H1 (cell line): ENCODE measurements around the gene DNAJB6. TPM values are rescaled to one million over a fixed set of nuclear protein-coding genes. Genes with fewer than 3 reads are reported as not detected.

ENCODE experiments used
- CTCF ChIA-PET: fragments of 300-600 bp; sonication (Branson Sonifier 250); formaldehyde crosslinking; loops from one replicate; lab custom pipeline; 2021; ENCODE audit not compliant: partially characterized antibody; lab: Charles Lee
- POLR2A ChIA-PET: fragments of 300-600 bp; sonication (Branson Sonifier 250); formaldehyde crosslinking; loops from one replicate; lab custom pipeline; 2021; ENCODE audit warnings: inconsistent platforms; ENCODE audit not compliant: partially characterized antibody; lab: Charles Lee
- DNase-seq, 2 experiments: peaks; one replicate each; pipeline versions ENCODE4 v3.0.0 to v3.0.0-alpha.2; 2010 to 2022; ENCODE audit warnings: low spot score in 2 of 2, low read depth in 1 of 2, mixed read lengths in 1 of 2
- FAIRE-seq: peaks from 2 replicates; lab custom pipeline; 2011; peaks lifted over from hg19 to GRCh38; lab: Jason Lieb, UNC
- H2AFZ ChIP-seq: 2 replicates; pipeline ENCODE4 v1.8.1; 2012; ENCODE audit warnings: low read length, inconsistent platforms
- H2AK5ac ChIP-seq: 2 replicates; pipeline ENCODE4 v1.6.1; 2013; ENCODE audit warnings: low read depth, low read length
- H2BK120ac ChIP-seq: replicated peaks from 2 replicates; pipeline ENCODE3; 2013; ENCODE audit warnings: low read depth, low read length, inconsistent platforms
- H2BK12ac ChIP-seq: 2 replicates; pipeline ENCODE4 v1.6.1; 2013; ENCODE audit warnings: low read depth, low read length
- H2BK15ac ChIP-seq: 2 replicates; pipeline ENCODE4 v1.6.1; 2013; ENCODE audit warnings: low read length
- H2BK20ac ChIP-seq: 2 replicates; pipeline ENCODE4 v1.6.1; 2013; ENCODE audit warnings: low read length
- H2BK5ac ChIP-seq: 2 replicates; pipeline ENCODE4 v1.6.1; 2013; ENCODE audit warnings: low read depth, low read length
- H3K14ac ChIP-seq: 2 replicates; pipeline ENCODE4 v1.6.1; 2013; ENCODE audit warnings: inconsistent platforms; ENCODE audit not compliant: insufficient read length
- H3K18ac ChIP-seq: 2 replicates; pipeline ENCODE4 v1.6.1; 2013; ENCODE audit warnings: low read length; ENCODE audit errors: extremely low read depth
- H3K23ac ChIP-seq: 2 replicates; pipeline ENCODE4 v1.6.1; 2013; ENCODE audit warnings: inconsistent platforms; ENCODE audit not compliant: insufficient read length
- H3K23me2 ChIP-seq: 2 replicates; pipeline ENCODE4 v1.6.1; 2013; ENCODE audit warnings: low read depth, low read length
- H3K27ac ChIP-seq: 2 replicates; pipeline ENCODE4 v1.6.1; 2011; ENCODE audit warnings: low read depth, low read length, inconsistent platforms
- H3K27me3 ChIP-seq, 4 experiments: replicated peaks in 1 of 4; 1 replicate in 1 of 4; 2 replicates in 3 of 4; pipeline versions ENCODE4 v1.6.1 to v1.8.1; 2011 to 2013; ENCODE audit warnings: low read length in 3 of 4, mild to moderate bottlenecking in 3 of 4, inconsistent platforms in 2 of 4, mixed read lengths in 2 of 4, moderate library complexity in 1 of 4; ENCODE audit not compliant: control insufficient read depth in 3 of 4, insufficient read depth in 3 of 4; ENCODE audit errors: extremely low read depth in 1 of 4
- H3K36me3 ChIP-seq, 4 experiments: 2 replicates each; pipeline versions ENCODE4 v1.6.1 to v1.8.1; 2011 to 2013; ENCODE audit warnings: mild to moderate bottlenecking in 4 of 4, low read length in 3 of 4, moderate library complexity in 2 of 4, control low read depth in 1 of 4, inconsistent platforms in 1 of 4; ENCODE audit not compliant: insufficient read depth in 4 of 4, control insufficient read depth in 2 of 4
- H3K4ac ChIP-seq: replicated peaks from 2 replicates; pipeline ENCODE3; 2013; ENCODE audit warnings: low read length, low read depth, mixed read lengths, inconsistent platforms; ENCODE audit not compliant: insufficient read length
- H3K4me1 ChIP-seq, 4 experiments: replicated peaks in 1 of 4; 1 replicate in 1 of 4; 2 replicates in 3 of 4; pipeline versions ENCODE4 v1.6.1 to v1.8.1; 2011 to 2013; ENCODE audit warnings: low read length in 3 of 4, inconsistent platforms in 2 of 4, mixed read lengths in 1 of 4; ENCODE audit not compliant: insufficient read depth in 4 of 4, control insufficient read depth in 3 of 4
- H3K4me2 ChIP-seq, 2 experiments: 2 replicates each; pipeline versions ENCODE4 v1.6.1 to v1.8.1; 2011 to 2013; ENCODE audit warnings: low read depth in 2 of 2, low read length in 2 of 2, control low read depth in 1 of 2, inconsistent platforms in 1 of 2, mild to moderate bottlenecking in 1 of 2; ENCODE audit not compliant: insufficient read depth in 1 of 2
- H3K4me3 ChIP-seq, 4 experiments: fragments of 200-600, 300-600 bp in 1 of 4; sonication (generic), shearing (Covaris generic), sonication (Bioruptor Twin) in 1 of 4; 2 replicates each; pipeline versions ENCODE4 v1.5.1 to v1.8.1; 2011 to 2016; ENCODE audit warnings: low read length in 4 of 4, low read depth in 3 of 4, control low read depth in 2 of 4, inconsistent platforms in 2 of 4, mild to moderate bottlenecking in 2 of 4, mixed read lengths in 1 of 4, moderate library complexity in 1 of 4; ENCODE audit not compliant: insufficient read depth in 2 of 4; ENCODE audit errors: extremely low read depth in 1 of 4
- H3K56ac ChIP-seq: replicated peaks from 2 replicates; pipeline ENCODE3; 2013; ENCODE audit warnings: low read depth, mild to moderate bottlenecking, mixed read lengths, low read length, inconsistent platforms; ENCODE audit not compliant: insufficient read length
- H3K79me1 ChIP-seq: 2 replicates; pipeline ENCODE4 v1.6.1; 2013; ENCODE audit warnings: low read depth, low read length, control low read depth
- H3K79me2 ChIP-seq, 2 experiments: 2 replicates each; pipeline versions ENCODE4 v1.6.1 to v1.8.1; 2012 to 2013; ENCODE audit warnings: low read length in 2 of 2, mild to moderate bottlenecking in 2 of 2, inconsistent platforms in 1 of 2; ENCODE audit not compliant: insufficient read depth in 2 of 2, control insufficient read depth in 1 of 2
- H3K9ac ChIP-seq, 4 experiments: replicated peaks in 1 of 4; 1 replicate in 1 of 4; 2 replicates in 3 of 4; pipeline versions ENCODE4 v1.6.1 to v1.8.1; 2011 to 2013; ENCODE audit warnings: low read depth in 3 of 4, low read length in 3 of 4, control low read depth in 2 of 4, mild to moderate bottlenecking in 2 of 4, moderate library complexity in 2 of 4, inconsistent platforms in 1 of 4; ENCODE audit errors: extremely low read depth in 1 of 4
- H3K9me3 ChIP-seq, 2 experiments: 2 replicates each; pipeline versions ENCODE4 v1.6.1 to v1.8.1; 2012 to 2013; ENCODE audit warnings: mild to moderate bottlenecking in 2 of 2, moderate library complexity in 2 of 2, control low read depth in 1 of 2, inconsistent platforms in 1 of 2, low read depth in 1 of 2, low read length in 1 of 2, mixed read lengths in 1 of 2; ENCODE audit not compliant: insufficient read depth in 2 of 2
- H4K20me1 ChIP-seq, 2 experiments: replicated peaks in 1 of 2; 2 replicates each; pipeline versions ENCODE3 to v1.8.1; 2011 to 2013; ENCODE audit warnings: inconsistent platforms in 2 of 2, low read length in 2 of 2, mild to moderate bottlenecking in 1 of 2; ENCODE audit not compliant: insufficient read depth in 2 of 2, control insufficient read depth in 1 of 2
- H4K5ac ChIP-seq: 2 replicates; pipeline ENCODE4 v1.6.1; 2013; ENCODE audit warnings: low read length, low read depth, mixed read lengths, inconsistent platforms; ENCODE audit not compliant: insufficient read length
- H4K8ac ChIP-seq: 2 replicates; pipeline ENCODE4 v1.8.0; 2013; ENCODE audit warnings: mild to moderate bottlenecking, moderate library complexity, low read length, inconsistent platforms; ENCODE audit not compliant: insufficient read depth; ENCODE audit errors: extremely low read depth
- H4K91ac ChIP-seq: replicated peaks from 2 replicates; pipeline ENCODE3; 2013; ENCODE audit warnings: low read length, mixed read lengths, inconsistent platforms; ENCODE audit not compliant: insufficient read length
- NRF1 ChIP-seq: IDR thresholded peaks from 2 replicates; pipeline ENCODE4 v1.6.1; 2011; ENCODE audit warnings: mild to moderate bottlenecking, low read depth, low read length, improper control_type of control experiment
- TEAD4 ChIP-seq: IDR thresholded peaks from 2 replicates; pipeline ENCODE4 v1.6.1; 2012; ENCODE audit warnings: low read depth, low read length, inconsistent platforms, mixed read lengths
- WGBS, 2 experiments: shearing (Covaris generic) in 1 of 2; methylation state at CpG; one replicate each; pipeline versions ENCODE4 v1.1.6 to v1.1.7; 2013 to 2015; ENCODE audit warnings: low lambda C conversion rate in 2 of 2, mixed read lengths in 2 of 2, inconsistent platforms in 1 of 2, low coverage in 1 of 2, missing lambda C conversion rate in 1 of 2; ENCODE audit not compliant: insufficient replicate concordance in 2 of 2, insufficient coverage in 1 of 2, insufficient read length in 1 of 2; ENCODE audit errors: extremely low coverage in 1 of 2, missing lambda C conversion rate in 1 of 2; 5-methylcytosine and 5-hydroxymethylcytosine counted together
- polyA plus RNA-seq, 7 experiments: library from polyadenylated mRNA; depleted of rRNA in 3 of 7; stranded (reverse) in 5 of 7; unstranded in 2 of 7; fragments of >200 nt in 5 of 7; fragments of 200-250 nt in 2 of 7; gene quantifications; 1 replicate in 5 of 7; 2 replicates in 1 of 7; 4 replicates in 1 of 7; pipeline versions ENCODE4 v1.2.1 to v1.2.3, GENCODE V29; 2011 to 2013; ENCODE audit warnings: missing spikeins in 2 of 7, mixed read lengths in 2 of 7
- total RNA-seq: library from RNA; stranded (reverse); fragmentation: NEBNext Ultra II Directional; extraction: Animal tissue kit (Norgen Biotek cat#: 25700); gene quantifications from 2 replicates; pipeline ENCODE4 v1.2.1, GENCODE V29; 2021

Gene DNAJB6
- total and polyA plus RNA-seq, 2 of the 8 experiments (the other 6 are each of a cell fraction or from before 2014, with no cell fraction given) = 166 to 295 TPM

DNA sequence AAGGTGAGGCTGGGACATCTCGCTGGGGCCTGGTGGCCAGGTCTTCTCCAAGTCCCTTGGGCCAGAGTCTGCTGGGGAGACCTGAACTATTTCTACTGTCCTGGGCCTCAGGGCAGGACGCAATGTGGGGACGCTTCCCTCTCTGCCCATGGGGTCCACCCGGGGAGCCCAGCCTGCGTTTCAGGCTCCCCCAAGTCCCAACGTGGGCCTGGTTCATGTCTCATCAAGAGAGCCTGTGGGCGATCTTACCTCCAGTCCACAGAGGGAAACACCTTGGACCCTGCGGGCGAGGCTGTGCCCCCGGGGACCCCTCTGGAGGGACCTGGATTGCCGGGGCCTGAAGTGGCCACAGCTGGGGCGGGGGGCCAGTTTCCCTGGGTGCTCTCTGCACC is 91.7 kb downstream of the DNAJB6 start:
- Histone ChIP-seq H3K27ac (no peak overlapping the region), H4K8ac (no peak overlapping the region), H2BK20ac (no peak overlapping the region), H3K36me3 (no peaks in the 10 kb centered on the region), H4K91ac (no peak overlapping the region), H3K9ac (no peak overlapping the region), H2BK5ac (no peak overlapping the region), H3K18ac (no peak overlapping the region), H2AK5ac (no peak overlapping the region), H3K4me1 (peaks cover 0 to 11% (median 7%) of the 10 kb centered on the region in 4 experiments; a peak in 6 of 7 replicates), H3K14ac (no peak overlapping the region), H3K4ac (no peak overlapping the region), H2BK15ac (no peak overlapping the region), H3K79me2 (no peaks in the 10 kb centered on the region), H3K4me3 (no peak overlapping the region), H4K20me1 (peaks cover under 1 to 6% of the 10 kb centered on the region in 2 experiments), H2AFZ (no peak overlapping the region), H2BK120ac (no peak overlapping the region), H3K4me2 (no peak overlapping the region), H3K23ac (no peak overlapping the region), H3K23me2 (peaks cover 9% of the 10 kb centered on the region), H3K56ac (no peak overlapping the region), H2BK12ac (no peak overlapping the region), H3K9me3 (no peaks in the 10 kb centered on the region; a peak in 1 of 4 replicates), H3K27me3 (no peaks in the 10 kb centered on the region), H3K79me1 (no peaks in the 10 kb centered on the region), H4K5ac (no peak overlapping the region)
- CTCF ChIA-PET = interaction anchor here (1.0 kb wide), 1 partner anchor 46 kb away, joined by 7 read pairs; no protein-coding TSS in a partner anchor
- peak in 1 of 2 experiments; percentile 44 for DNase-seq
- no peak for FAIRE-seq
- WGBS, 2 experiments = 90% methylated on average over 12 of the region's 12 CpGs; no CpG with 5 or more reads in 1 of the 2 experiments
- POLR2A ChIA-PET = no interaction called here
- TF ChIP-seq NRF1 (no peak), TEAD4 (no peak)
